ENCODE data around the gene IRS2. TPM values are rescaled to one million over a fixed set of nuclear protein-coding genes. Genes with fewer than 3 reads are reported as not detected.

IRS2 gene
- total RNA-seq, 4 donors from 2014 or later, result 5.0 to 24.6 (median 7.5) TPM

GRCh38 chr13:109762791-109763190 lies 23.6 kb downstream of the IRS2 start:
- Histone ChIP-seq H3K4me3 (no peak overlapping the region), H3K4me1 (peaks cover 5 to 50% (median 7%) of the 10 kb centered on the region in 3 donors), H3K36me3 (no peaks in the 10 kb centered on the region), H3K27me3 (no peaks in the 10 kb centered on the region), H3K27ac (no peak overlapping the region), H3K9me3 (no peaks in the 10 kb centered on the region)
- TF ChIP-seq POLR2A (IDR thresholded peaks at IDR 0.05) (no peak), CTCF (IDR thresholded peaks at IDR 0.05) (no peak)
- WGBS, 2 donors, result 93% methylated on average over 6 of the region's 6 CpGs
- no peak for DNase-seq
- intact Hi-C loops (cut with DNase I), result no loop called here

GRCh38 chr13:109761695-109762094 lies 24.7 kb downstream of the IRS2 start:
- H3K4me3 ChIP-seq, result no peak overlapping the region
- DNase-seq, result no peak
- no peak overlapping the region for H3K27ac ChIP-seq
- H3K27me3 ChIP-seq, result no peaks in the 10 kb centered on the region
- no peaks in the 10 kb centered on the region for H3K36me3 ChIP-seq
- peaks cover 4 to 51% (median 5%) of the 10 kb centered on the region in 3 donors for H3K4me1 ChIP-seq
- intact Hi-C loops (cut with DNase I), result no loop called here
- 35 to 47% methylated on average over 1 of the region's 1 CpG for WGBS, 2 donors
- no peaks in the 10 kb centered on the region for H3K9me3 ChIP-seq
- TF ChIP-seq CTCF (IDR thresholded peaks at IDR 0.05) (no peak), POLR2A (IDR thresholded peaks at IDR 0.05) (no peak)

- no peak for DNase-seq
- Histone ChIP-seq H3K27me3 (no peaks in the 10 kb centered on the region), H3K9me3 (no peaks in the 10 kb centered on the region), H3K4me1 (peaks cover 4 to 50% (median 5%) of the 10 kb centered on the region in 3 donors), H3K27ac (no peak overlapping the region), H3K4me3 (no peak overlapping the region), H3K36me3 (peaks cover 0 to 6% (median 0%) of the 10 kb centered on the region in 3 donors)
- intact Hi-C loops (cut with DNase I), result no loop called here
- WGBS, 2 donors, result 72 to 75% methylated on average over 7 to 8 of the region's 8 CpGs
- TF ChIP-seq CTCF (IDR thresholded peaks at IDR 0.05) (no peak), POLR2A (IDR thresholded peaks at IDR 0.05) (no peak)
Observed at GRCh38 chr13:109760951-109761350, 25.4 kb downstream of the IRS2 start.

- TF ChIP-seq CTCF (IDR thresholded peaks at IDR 0.05) (no peak), POLR2A (IDR thresholded peaks at IDR 0.05) (no peak)
- WGBS, 2 donors, result 87 to 92% methylated on average over 8 of the region's 8 CpGs
- H3K27ac ChIP-seq, result no peak overlapping the region
- DNase-seq, result no peak
- H3K4me1 ChIP-seq, result peaks cover 4 to 50% (median 5%) of the 10 kb centered on the region in 3 donors
- intact Hi-C loops (cut with DNase I), result no loop called here
- H3K9me3 ChIP-seq, result no peaks in the 10 kb centered on the region
- H3K4me3 ChIP-seq, result no peak overlapping the region
- H3K36me3 ChIP-seq, result peaks cover 0 to 11% (median 0%) of the 10 kb centered on the region in 3 donors
- no peaks in the 10 kb centered on the region for H3K27me3 ChIP-seq
Observed at GRCh38 chr13:109760402-109760801, 26.0 kb downstream of the IRS2 start.

GRCh38 chr13:109759609-109760008 lies 26.8 kb downstream of the IRS2 start:
- WGBS, 2 donors, result 73 to 75% methylated on average over 3 of the region's 3 CpGs
- Histone ChIP-seq H3K4me3 (no peak overlapping the region), H3K4me1 (peaks cover 0 to 42% (median 1%) of the 10 kb centered on the region in 3 donors), H3K27ac (no peak overlapping the region), H3K9me3 (no peaks in the 10 kb centered on the region), H3K36me3 (peaks cover 0 to 19% (median 0%) of the 10 kb centered on the region in 3 donors), H3K27me3 (no peaks in the 10 kb centered on the region)
- no peak for DNase-seq
- no peak for TF ChIP-seq POLR2A (IDR thresholded peaks at IDR 0.05)
- intact Hi-C loops (cut with DNase I), result no loop called here

GRCh38 chr13:109758937-109759480 lies 27.4 kb downstream of the IRS2 start:
- H3K36me3 ChIP-seq, result peaks cover 0 to 25% (median 0%) of the 10 kb centered on the region in 3 donors
- H3K27me3 ChIP-seq, result no peaks in the 10 kb centered on the region
- H3K27ac ChIP-seq, result no peak overlapping the region
- peaks cover 0 to 36% (median 0%) of the 10 kb centered on the region in 3 donors for H3K4me1 ChIP-seq
- intact Hi-C loops (cut with DNase I), result no loop called here
- TF ChIP-seq CTCF (IDR thresholded peaks at IDR 0.05) (no peak), POLR2A (IDR thresholded peaks at IDR 0.05) (no peak)
- no peak overlapping the region for H3K4me3 ChIP-seq
- H3K9me3 ChIP-seq, result no peaks in the 10 kb centered on the region
- 86 to 89% methylated on average over 10 to 13 of the region's 15 CpGs for WGBS, 2 donors
- no peak for DNase-seq
